GM03348 (cell line): ENCODE data around the gene SLC47A2.
"Not testable (repeated sequence)": the region's sequence is repeated elsewhere in the genome, so short reads cannot be mapped to it uniquely, and the experiment has no call there.

ENCODE experiments used
- DNase-seq: peaks from one replicate; pipeline ENCODE4 v3.0.0; 2012; ENCODE audit warnings: low spot score

The SLC47A2 gene

DNA sequence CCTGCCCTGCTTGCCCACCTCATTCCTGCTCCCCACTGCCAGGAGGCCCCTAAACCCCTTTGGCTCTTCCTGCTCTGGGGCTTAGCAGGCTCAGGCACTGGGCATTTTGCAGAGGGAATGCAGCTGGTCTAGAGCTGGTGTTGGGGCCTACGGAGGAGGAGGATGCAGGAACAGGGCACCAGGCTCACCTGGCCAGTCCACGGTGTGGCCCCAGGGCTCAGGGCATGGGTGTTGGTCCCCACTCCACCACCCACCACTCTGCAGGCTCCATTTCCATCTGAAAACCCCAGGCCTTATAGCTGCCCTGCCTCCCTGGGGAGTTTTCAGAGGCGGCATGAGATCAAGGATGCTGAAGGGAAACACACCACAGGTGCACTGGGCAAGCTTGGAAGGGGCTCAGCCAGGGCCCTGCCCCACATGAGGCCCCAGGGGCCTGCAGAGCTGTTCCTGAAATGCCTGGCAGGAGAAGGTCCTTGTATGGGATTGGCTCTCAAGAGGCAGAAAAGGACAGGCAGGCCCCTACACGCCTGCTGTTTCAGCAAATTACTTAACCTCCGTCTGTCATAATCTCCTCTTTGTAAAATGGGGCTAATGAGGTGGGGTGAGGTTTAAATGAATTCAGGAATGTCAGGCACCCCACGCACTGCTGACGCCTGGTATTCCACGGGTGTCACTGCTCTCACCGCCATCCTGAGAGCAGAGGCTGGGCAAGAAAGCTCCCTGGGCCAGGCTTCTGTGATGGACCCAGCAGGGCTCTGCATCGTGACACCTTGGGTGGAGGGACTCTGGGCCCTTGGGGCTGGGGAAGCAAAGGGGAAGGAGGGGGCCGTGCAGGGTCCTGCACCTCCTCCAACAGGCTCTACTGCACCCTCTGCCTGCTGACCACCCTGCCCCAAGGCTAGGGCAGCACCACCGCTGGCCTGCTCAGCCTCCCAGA is 9.3 kb downstream of the SLC47A2 start:
- DNase-seq, result peak; percentile 8

- peak; percentile 6 for DNase-seq
These were observed 10.3 kb downstream of the SLC47A2 start for GRCh38 chr17:19705771-19706770.

- DNase-seq, result no peak
These were observed 11.2 kb downstream of the SLC47A2 start for GRCh38 chr17:19705201-19705600.

GRCh38 chr17:19703828-19704613 is 12.4 kb downstream of the SLC47A2 start:
- DNase-seq, result no peak

GRCh38 chr17:19703106-19703827 is 13.1 kb downstream of the SLC47A2 start:
- peak; percentile 13 for DNase-seq

DNA sequence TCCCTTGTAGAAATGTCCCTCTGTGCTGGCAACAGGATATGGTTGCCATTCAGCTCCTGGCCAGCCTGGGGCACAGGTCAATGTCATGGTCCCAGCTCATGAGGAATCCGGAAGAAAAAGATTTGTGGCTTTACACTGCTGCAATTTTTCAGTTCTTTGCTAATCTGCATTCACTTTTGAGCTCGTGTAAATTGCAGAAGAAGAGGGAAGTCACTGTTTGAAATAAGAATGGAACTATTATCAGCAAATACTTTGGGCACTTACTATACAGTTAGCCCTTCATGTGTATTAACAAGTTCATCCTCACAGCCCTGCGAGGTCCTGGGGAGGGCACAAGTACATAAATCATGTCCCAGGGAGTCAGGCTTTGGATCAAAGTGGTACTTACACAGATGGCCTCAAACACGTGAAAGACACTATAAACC is 14.2 kb downstream of the SLC47A2 start:
- no peak for DNase-seq

GRCh38 chr17:19686400-19687090 is 29.8 kb downstream of the SLC47A2 start:
- DNase-seq, result no peak

DNA sequence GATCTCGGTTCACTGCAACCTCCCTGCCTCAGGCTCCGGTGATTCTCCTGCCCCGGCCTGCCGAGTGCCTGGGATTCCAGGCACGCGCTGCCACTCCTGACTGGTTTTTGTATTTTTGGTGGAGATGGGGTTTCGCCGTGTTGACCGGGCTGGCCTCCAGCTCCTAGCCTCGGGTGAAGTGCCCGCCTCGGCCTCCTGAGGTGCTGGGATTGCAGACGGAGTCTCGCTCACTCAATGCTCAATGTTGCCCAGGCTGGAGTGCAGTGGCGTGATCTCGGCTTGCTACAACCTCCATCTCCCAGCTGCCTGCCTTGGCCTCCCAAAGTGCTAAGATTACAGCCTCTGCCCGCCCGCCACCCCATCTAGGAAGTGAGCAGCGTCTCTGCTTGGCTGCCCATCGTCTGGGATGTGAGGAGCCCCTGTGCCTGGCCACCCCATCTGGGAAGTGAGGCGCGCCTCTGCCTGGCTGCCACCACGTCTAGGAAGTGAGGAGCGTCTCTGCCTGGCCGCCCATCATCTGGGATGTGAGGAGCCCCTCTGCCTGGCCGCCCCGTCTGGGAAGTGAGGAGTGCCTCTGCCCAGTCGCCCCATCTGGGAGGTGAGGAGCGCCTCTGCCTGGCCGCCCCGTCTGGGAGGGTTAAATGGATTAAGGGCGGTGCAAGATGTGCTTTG is 31.3 kb downstream of the SLC47A2 start:
- DNase-seq, result not testable (repeated sequence)

GRCh38 chr17:19683117-19683516 is 33.3 kb downstream of the SLC47A2 start:
- DNase-seq, result no peak

- no peak for DNase-seq
These were observed 37.6 kb downstream of the SLC47A2 start for GRCh38 chr17:19678581-19679453.

DNA sequence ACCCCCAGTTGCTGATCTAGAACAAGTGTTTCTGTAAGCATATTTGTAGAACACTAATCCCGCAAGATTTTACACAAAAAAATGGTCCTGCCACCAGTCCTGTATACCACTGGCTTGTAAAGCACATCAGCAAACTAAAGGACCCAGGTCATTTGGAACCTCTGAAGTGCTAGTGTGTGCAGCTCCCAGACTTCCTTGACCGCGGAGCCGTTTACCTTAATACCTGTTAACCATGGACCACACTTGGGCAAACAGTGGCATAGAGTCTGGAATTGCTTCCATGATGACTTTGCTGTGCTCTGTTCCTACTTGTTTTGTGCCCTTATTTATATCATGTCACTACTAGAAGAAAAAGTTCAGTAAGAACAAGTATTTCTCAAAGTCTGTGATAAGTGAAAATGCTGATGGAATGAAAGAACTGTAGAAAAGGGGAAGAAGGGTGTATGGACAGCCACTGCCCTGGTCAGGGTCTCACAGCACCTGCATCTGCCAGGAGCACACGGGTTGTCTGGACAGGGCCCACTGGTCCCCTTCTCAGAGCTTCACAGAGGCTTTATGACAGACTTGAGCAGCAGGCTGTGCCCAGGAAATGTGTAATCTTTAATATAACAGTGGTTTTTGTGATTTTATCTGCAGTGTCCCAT is 38.5 kb downstream of the SLC47A2 start:
- DNase-seq, result no peak

GRCh38 chr17:19676896-19677295 is 39.5 kb downstream of the SLC47A2 start:
- DNase-seq, result no peak

DNA sequence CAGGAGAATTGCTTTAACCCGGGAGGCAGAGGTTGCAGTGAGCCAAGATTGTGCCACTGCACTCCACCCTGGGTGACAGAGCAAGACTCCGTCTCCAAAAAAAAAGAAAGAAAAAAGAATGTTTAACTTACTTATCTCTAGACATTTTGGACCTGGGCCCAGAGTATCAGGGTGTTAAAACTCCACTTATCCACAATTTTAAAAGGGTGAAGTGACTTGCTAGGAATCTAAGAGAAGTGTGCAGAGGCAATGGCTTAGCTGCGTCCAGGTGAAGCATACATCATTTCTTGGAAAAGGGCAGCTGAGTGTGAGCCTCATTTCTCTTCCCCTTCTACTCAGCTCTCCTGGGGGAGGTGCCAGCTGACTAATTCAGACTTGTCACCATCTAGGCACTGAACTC is 42.8 kb downstream of the SLC47A2 start:
- no peak for DNase-seq

DNA sequence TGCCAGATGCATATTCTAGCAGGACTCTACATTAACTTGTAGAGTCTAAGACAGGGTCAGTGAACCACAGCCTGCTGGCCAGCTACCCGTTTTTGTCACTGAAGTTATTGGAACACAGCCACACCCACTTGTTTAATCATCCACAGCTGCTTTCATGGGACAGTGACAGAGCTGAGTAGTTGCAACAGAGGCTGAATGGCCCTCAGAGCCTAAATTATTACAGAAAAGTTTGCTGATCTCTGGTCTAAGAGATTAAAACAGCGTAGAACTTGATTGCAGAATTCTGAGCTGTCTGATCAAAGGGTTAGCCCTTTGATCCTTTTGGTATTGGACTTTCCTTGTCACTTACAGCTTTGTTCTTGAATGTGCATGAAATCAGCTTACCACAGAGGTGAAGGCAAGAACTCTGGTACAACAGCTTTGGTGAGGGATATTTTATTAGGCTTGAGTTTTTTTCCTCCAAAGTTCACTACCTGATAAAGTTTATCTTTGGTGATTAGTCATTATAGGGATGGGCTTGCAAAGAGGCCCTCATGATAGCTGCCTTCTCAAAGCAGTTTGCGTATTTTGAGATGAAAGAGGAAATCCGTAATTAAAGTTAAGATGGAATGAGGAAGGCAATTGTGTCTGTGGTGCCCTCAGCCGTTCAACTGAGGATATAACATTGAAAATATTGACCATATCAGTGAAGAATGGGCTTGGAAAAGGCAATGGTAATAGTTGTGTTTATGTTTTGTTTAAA is 44.2 kb downstream of the SLC47A2 start:
- peak; percentile 31 for DNase-seq

- peak; percentile 24 for DNase-seq
These were observed 45.0 kb downstream of the SLC47A2 start for GRCh38 chr17:19671433-19671832.

DNA sequence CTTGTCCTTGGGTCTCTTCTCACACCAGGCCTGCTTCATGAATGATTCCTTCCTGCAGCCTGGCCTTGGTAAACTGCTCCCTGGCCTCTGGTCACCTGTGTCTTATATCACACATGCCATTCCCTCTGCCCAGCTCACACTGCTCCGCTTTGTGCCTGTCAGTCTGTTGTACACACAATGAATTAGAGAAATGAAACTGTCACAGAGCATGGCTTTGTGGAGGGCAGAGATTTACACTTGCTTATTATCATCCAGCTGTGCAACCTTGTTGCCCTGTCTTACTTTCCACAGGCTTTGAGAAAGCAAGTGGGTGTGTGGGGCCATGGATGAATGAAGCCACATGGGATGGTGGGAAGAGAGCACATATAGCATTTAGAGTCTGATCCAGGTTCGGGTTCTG is 45.5 kb downstream of the SLC47A2 start:
- no peak for DNase-seq

- DNase-seq, result not testable (repeated sequence)
These were observed 46.7 kb downstream of the SLC47A2 start for GRCh38 chr17:19669680-19670079.

DNA sequence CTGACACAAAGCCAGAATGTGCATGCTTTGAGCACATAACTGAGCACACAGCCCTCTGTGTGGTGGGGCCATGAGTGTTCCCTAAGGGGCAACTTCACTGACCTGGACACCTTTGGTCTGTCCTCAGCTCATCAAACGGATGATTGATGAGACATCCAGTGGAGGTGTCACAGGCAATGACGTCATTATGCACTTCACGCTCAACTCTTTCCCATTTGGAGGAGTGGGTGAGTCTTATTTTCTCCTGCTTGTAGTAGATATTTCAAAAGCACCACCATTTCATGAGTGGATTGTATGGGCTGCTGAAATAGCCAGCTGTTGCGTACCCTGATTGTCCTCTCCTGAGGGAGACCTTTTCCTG is 51.6 kb downstream of the SLC47A2 start:
- no peak for DNase-seq
